ENCODE results near the gene CFAP54. TPM values are rescaled to one million over a fixed set of nuclear protein-coding genes. Genes with fewer than 3 reads are reported as not detected.

CFAP54 gene
- total RNA-seq, 1 experiment from 2014 or later = 0.35 TPM

DNA sequence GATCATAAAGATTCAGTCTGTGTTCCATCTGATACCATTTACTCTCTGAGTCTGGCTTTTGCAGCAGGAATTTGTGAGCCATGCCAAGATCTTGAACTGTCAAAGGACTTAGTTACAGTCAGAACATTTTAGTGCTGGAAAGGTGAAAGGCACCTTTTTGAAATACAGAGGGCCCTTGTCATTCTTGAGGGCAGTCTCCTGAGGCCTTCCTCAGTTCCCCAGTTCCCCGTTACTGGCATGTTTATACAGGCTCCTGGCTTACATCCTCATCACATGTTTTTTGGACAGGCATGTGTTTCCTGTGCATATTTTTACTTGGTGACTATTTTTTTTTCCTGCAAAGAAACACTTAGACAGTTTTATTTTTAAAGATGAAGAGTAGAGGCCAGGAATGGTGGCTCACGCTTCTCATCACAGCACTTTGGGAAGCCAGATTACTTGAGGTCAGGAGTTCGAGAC is 21.0 kb downstream of the CFAP54 start:
- intact Hi-C loops (cut with micrococcal nuclease; ENCODE audit: unreplicated experiment) = loop anchor here (10.0 kb wide), 1 partner anchor 236 kb away; no protein-coding TSS in a partner anchor
- Mint-ChIP-seq H3K4me3 (ENCODE audit: low read depth, unreplicated experiment) (no peak overlapping the region), H3K4me1 (ENCODE audit: low read depth, unreplicated experiment) (no peaks in the 10 kb centered on the region), H3K36me3 (ENCODE audit: insufficient read depth, unreplicated experiment) (no peaks in the 10 kb centered on the region), H3K9me3 (ENCODE audit: low read depth, unreplicated experiment) (no peaks in the 10 kb centered on the region), H3K27ac (ENCODE audit: unreplicated experiment) (no peak overlapping the region), H3K27me3 (ENCODE audit: unreplicated experiment) (no peaks in the 10 kb centered on the region)
- DNase-seq = no peak
- CTCF ChIA-PET = interaction anchor here (0.7 kb wide), 2 partner anchors 200 to 318 kb away, joined by 4 read pairs; no protein-coding TSS in a partner anchor
- no TSS peak for BruUV-seq (replicated peaks)
- TF ChIP-seq, protein P1, sequence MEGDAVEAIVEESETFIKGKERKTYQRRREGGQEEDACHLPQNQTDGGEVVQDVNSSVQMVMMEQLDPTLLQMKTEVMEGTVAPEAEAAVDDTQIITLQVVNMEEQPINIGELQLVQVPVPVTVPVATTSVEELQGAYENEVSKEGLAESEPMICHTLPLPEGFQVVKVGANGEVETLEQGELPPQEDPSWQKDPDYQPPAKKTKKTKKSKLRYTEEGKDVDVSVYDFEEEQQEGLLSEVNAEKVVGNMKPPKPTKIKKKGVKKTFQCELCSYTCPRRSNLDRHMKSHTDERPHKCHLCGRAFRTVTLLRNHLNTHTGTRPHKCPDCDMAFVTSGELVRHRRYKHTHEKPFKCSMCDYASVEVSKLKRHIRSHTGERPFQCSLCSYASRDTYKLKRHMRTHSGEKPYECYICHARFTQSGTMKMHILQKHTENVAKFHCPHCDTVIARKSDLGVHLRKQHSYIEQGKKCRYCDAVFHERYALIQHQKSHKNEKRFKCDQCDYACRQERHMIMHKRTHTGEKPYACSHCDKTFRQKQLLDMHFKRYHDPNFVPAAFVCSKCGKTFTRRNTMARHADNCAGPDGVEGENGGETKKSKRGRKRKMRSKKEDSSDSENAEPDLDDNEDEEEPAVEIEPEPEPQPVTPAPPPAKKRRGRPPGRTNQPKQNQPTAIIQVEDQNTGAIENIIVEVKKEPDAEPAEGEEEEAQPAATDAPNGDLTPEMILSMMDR (IDR thresholded peaks at IDR 0.05; ENCODE audit: unreplicated experiment) = no peak

DNA sequence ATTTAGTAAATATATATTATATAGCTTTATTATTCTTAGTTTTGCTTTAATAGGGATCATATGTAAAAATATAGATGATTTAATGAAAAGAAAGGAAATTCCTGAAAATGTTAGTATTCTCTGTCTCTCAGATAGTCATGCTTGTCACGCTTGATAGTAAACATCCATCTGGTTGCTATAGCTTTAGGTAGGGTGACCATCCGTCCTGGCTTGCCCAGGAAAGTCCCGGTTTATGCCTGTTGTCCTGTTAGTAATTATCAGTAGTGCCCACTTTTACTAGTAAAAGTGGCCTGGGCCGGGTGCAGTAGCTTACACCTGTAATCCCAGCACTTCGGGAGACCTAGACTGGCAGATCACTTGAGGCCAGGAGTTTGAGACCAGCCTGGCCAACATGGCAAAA is 23.8 kb downstream of the CFAP54 start:
- intact Hi-C loops (cut with micrococcal nuclease; ENCODE audit: unreplicated experiment) = loop anchor here (10.0 kb wide), 1 partner anchor 238 kb away; no protein-coding TSS in a partner anchor
- no peaks in the 10 kb centered on the region for H3K27me3 Mint-ChIP-seq (ENCODE audit: unreplicated experiment)
- no TSS peak for BruUV-seq (replicated peaks)
- CTCF ChIA-PET = interaction anchor here (0.6 kb wide), 2 partner anchors 55 to 924 kb away, joined by 3 read pairs; no protein-coding TSS in a partner anchor
- no peaks in the 10 kb centered on the region for H3K36me3 Mint-ChIP-seq (ENCODE audit: insufficient read depth, unreplicated experiment)
- no peak for DNase-seq
- no peaks in the 10 kb centered on the region for H3K4me1 Mint-ChIP-seq (ENCODE audit: low read depth, unreplicated experiment)
- H3K27ac Mint-ChIP-seq (ENCODE audit: unreplicated experiment) = no peak overlapping the region
- H3K4me3 Mint-ChIP-seq (ENCODE audit: low read depth, unreplicated experiment) = no peak overlapping the region
- TF ChIP-seq, protein P1 (IDR thresholded peaks at IDR 0.05; ENCODE audit: unreplicated experiment) = no peak
- H3K9me3 Mint-ChIP-seq (ENCODE audit: low read depth, unreplicated experiment) = no peaks in the 10 kb centered on the region

DNA sequence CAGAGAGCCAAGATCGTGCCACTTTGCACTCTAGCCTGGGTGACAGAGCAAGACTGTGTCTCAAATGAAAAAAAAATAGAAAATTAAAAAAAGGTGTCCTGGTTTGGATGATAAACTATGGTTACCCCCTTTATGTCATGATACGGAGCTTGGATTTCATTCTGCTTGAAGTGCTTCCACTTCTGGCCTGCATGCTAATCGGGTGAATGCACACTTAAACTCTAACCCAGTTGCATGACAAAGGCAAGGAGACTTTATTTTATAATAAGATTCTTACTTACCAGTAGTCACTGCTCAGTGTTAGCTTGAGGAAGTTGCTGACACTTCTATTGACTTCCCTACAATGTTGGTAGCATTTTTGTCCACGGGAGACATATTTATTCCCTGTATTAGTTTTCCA is 24.3 kb downstream of the CFAP54 start:
- no peak overlapping the region for H3K27ac Mint-ChIP-seq (ENCODE audit: unreplicated experiment)
- DNase-seq = no peak
- TF ChIP-seq, protein P1 (IDR thresholded peaks at IDR 0.05; ENCODE audit: unreplicated experiment) = no peak
- intact Hi-C loops (cut with micrococcal nuclease; ENCODE audit: unreplicated experiment) = loop anchor here (10.0 kb wide), 1 partner anchor 239 kb away; no protein-coding TSS in a partner anchor
- H3K4me3 Mint-ChIP-seq (ENCODE audit: low read depth, unreplicated experiment) = no peak overlapping the region
- CTCF ChIA-PET = interaction anchor here (0.6 kb wide), 1 partner anchor 924 kb away, joined by 3 read pairs; no protein-coding TSS in a partner anchor
- H3K4me1 Mint-ChIP-seq (ENCODE audit: low read depth, unreplicated experiment) = no peaks in the 10 kb centered on the region
- H3K36me3 Mint-ChIP-seq (ENCODE audit: insufficient read depth, unreplicated experiment) = no peaks in the 10 kb centered on the region
- no TSS peak for BruUV-seq (replicated peaks)
- H3K27me3 Mint-ChIP-seq (ENCODE audit: unreplicated experiment) = no peaks in the 10 kb centered on the region
- no peaks in the 10 kb centered on the region for H3K9me3 Mint-ChIP-seq (ENCODE audit: low read depth, unreplicated experiment)

DNA sequence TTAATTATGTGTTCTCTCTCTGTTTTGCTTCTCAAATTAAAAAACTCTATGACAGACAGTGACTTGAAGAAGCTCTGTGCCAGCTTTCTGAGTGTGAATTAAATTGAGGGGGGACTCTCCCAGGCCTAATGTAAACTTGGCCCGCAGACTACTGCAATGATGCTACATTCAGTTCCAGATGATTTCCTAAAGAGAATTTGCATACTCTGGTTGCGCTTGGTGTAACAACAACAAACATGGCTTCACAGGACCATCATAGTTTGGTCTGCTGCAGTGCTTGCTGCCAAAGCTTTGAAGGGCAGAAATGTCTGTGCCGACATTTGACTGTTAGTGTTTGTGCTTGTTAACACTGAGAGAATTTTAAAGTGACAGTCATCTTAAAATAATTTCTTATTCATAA is 25.0 kb downstream of the CFAP54 start:
- H3K36me3 Mint-ChIP-seq (ENCODE audit: insufficient read depth, unreplicated experiment) = no peaks in the 10 kb centered on the region
- no TSS peak for BruUV-seq (replicated peaks)
- H3K27me3 Mint-ChIP-seq (ENCODE audit: unreplicated experiment) = no peaks in the 10 kb centered on the region
- no peaks in the 10 kb centered on the region for H3K4me1 Mint-ChIP-seq (ENCODE audit: low read depth, unreplicated experiment)
- no peak for DNase-seq
- intact Hi-C loops (cut with micrococcal nuclease; ENCODE audit: unreplicated experiment) = loop anchor here (10.0 kb wide), 1 partner anchor 240 kb away; no protein-coding TSS in a partner anchor
- H3K27ac Mint-ChIP-seq (ENCODE audit: unreplicated experiment) = no peak overlapping the region
- no peaks in the 10 kb centered on the region for H3K9me3 Mint-ChIP-seq (ENCODE audit: low read depth, unreplicated experiment)
- CTCF ChIA-PET = no interaction called here
- no peak overlapping the region for H3K4me3 Mint-ChIP-seq (ENCODE audit: low read depth, unreplicated experiment)
- TF ChIP-seq, protein P1 (IDR thresholded peaks at IDR 0.05; ENCODE audit: unreplicated experiment) = no peak

All from Calu3 (cell line).